ENCODE data around the gene HTT. TPM values are rescaled to one million over a fixed set of nuclear protein-coding genes. Genes with fewer than 3 reads are reported as not detected.

HTT gene
- total and polyA plus RNA-seq, 4 donors: 8.6 to 39.8 (median 16.4) TPM

- DNase-seq (ENCODE audit: low spot score): no peak
- no peak for TF ChIP-seq GABPA (IDR thresholded peaks at IDR 0.05 in 1 of 2, conservative IDR thresholded peaks at IDR 0.05 in 1 of 2)
- TF ChIP-seq, protein P1, sequence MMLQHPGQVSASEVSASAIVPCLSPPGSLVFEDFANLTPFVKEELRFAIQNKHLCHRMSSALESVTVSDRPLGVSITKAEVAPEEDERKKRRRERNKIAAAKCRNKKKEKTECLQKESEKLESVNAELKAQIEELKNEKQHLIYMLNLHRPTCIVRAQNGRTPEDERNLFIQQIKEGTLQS (IDR thresholded peaks at IDR 0.05): no peak
- no peak overlapping the region for H3K27ac ChIP-seq (ENCODE audit: low read depth in 1 of 2, low read length in 2 of 2)
- peaks cover 0 to 12% (median 9%) of the 10 kb centered on the region in 4 donors for H3K4me1 ChIP-seq (ENCODE audit: control insufficient read depth in 4 of 4, insufficient read depth in 4 of 4, low read length in 3 of 4)
- no peak overlapping the region for H3K9ac ChIP-seq (ENCODE audit: low read depth in 1 of 2, low read length in 2 of 2)
- H3K36me3 ChIP-seq (ENCODE audit: control insufficient read depth in 4 of 4, insufficient read depth in 3 of 4, low read depth in 1 of 4, low read length in 3 of 4): peaks cover 10 to 58% (median 29%) of the 10 kb centered on the region in 4 donors
- no peaks in the 10 kb centered on the region for H3K9me3 ChIP-seq (ENCODE audit: control insufficient read depth in 4 of 4, low read length in 3 of 4)
- no peak overlapping the region for H3K4me3 ChIP-seq (ENCODE audit: low read depth in 1 of 3, low read length in 3 of 3)
- 97% methylated on average over 4 of the region's 4 CpGs for WGBS
- H3K27me3 ChIP-seq (ENCODE audit: control insufficient read depth in 4 of 4, insufficient read depth in 4 of 4, low read length in 3 of 4): no peaks in the 10 kb centered on the region
Measured at GRCh38 chr4:3183008-3183407, 108.5 kb downstream of the HTT start.

DNA sequence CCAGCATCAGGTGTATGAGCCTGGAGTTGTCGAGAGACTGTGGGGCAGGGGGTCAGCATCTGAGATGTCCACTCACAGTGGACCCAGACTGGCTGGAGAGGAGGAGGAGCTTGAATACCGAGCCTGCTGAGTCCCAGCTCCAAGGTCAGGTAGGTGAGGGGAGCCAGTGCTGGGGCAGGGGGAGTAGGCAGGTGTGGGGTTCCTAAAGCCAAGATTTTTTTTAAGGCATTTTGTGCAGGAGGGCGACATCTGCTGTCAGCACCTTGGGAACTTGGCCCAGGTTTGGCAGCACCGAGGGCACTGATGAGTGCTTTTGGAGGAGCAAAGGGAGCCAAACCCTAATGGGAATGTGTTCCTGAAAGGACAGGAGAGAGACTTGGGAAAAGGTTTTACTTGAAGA, 110.2 kb downstream of the HTT start:
- Histone ChIP-seq H3K4me1 (ENCODE audit: control insufficient read depth in 4 of 4, insufficient read depth in 4 of 4, low read length in 3 of 4) (peaks cover 0 to 1% (median 0%) of the 10 kb centered on the region in 4 donors), H3K27me3 (ENCODE audit: control insufficient read depth in 4 of 4, insufficient read depth in 4 of 4, low read length in 3 of 4) (no peaks in the 10 kb centered on the region), H3K4me3 (ENCODE audit: low read depth in 1 of 3, low read length in 3 of 3) (no peak overlapping the region), H3K9ac (ENCODE audit: low read depth in 1 of 2, low read length in 2 of 2) (no peak overlapping the region), H3K27ac (ENCODE audit: low read depth in 1 of 2, low read length in 2 of 2) (no peak overlapping the region), H3K9me3 (ENCODE audit: control insufficient read depth in 4 of 4, low read length in 3 of 4) (no peaks in the 10 kb centered on the region), H3K36me3 (ENCODE audit: control insufficient read depth in 4 of 4, insufficient read depth in 3 of 4, low read depth in 1 of 4, low read length in 3 of 4) (peaks cover 15 to 72% (median 40%) of the 10 kb centered on the region in 4 donors)
- DNase-seq (ENCODE audit: low spot score): no peak
- 93% methylated on average over 4 of the region's 4 CpGs for WGBS
- TF ChIP-seq HNF4A (conservative IDR thresholded peaks at IDR 0.05) (no peak), YY1 (IDR thresholded peaks at IDR 0.05) (no peak), CTCF (IDR thresholded peaks at IDR 0.05; ENCODE audit: low read depth, low read length, missing input control) (no peak), FOXA1 (IDR thresholded peaks at IDR 0.05) (no peak), NR2F2 (IDR thresholded peaks at IDR 0.05) (no peak), HNF4G (IDR thresholded peaks at IDR 0.05) (no peak), ZBTB33 (IDR thresholded peaks at IDR 0.05) (no peak), REST (IDR thresholded peaks at IDR 0.05) (no peak), EGR1 (IDR thresholded peaks at IDR 0.05; ENCODE audit: low read depth in 2 of 2) (no peak), GABPA (IDR thresholded peaks at IDR 0.05 in 1 of 2, conservative IDR thresholded peaks at IDR 0.05 in 1 of 2) (no peak), TAF1 (conservative IDR thresholded peaks at IDR 0.05) (no peak), SP1 (IDR thresholded peaks at IDR 0.05) (no peak), RAD21 (IDR thresholded peaks at IDR 0.05) (no peak)
- TF ChIP-seq, protein P2, sequence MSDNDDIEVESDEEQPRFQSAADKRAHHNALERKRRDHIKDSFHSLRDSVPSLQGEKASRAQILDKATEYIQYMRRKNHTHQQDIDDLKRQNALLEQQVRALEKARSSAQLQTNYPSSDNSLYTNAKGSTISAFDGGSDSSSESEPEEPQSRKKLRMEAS (IDR thresholded peaks at IDR 0.05): no peak
- TF ChIP-seq, protein P1 (IDR thresholded peaks at IDR 0.05): no peak
